ENCODE results near the gene PPP1R8.
"Not testable (repeated sequence)": the region's sequence is repeated elsewhere in the genome, so short reads cannot be mapped to it uniquely, and the experiment has no call there.

PPP1R8 gene

GRCh38 chr1:27832762-27833161, 2.2 kb downstream of the PPP1R8 start:
- no peak for DNase-seq (ENCODE audit: low read depth in 2 of 2)

GRCh38 chr1:27833470-27833869, 2.9 kb downstream of the PPP1R8 start:
- no peak for DNase-seq (ENCODE audit: low read depth in 2 of 2)

GRCh38 chr1:27835046-27835445, 4.5 kb downstream of the PPP1R8 start:
- no peak for DNase-seq (ENCODE audit: low read depth in 2 of 2)

- DNase-seq (ENCODE audit: low read depth in 2 of 2) = no peak
Measured at GRCh38 chr1:27835501-27835900, 4.9 kb downstream of the PPP1R8 start.

- no peak for DNase-seq (ENCODE audit: low read depth in 2 of 2)
Measured at GRCh38 chr1:27849951-27850350, 19.4 kb downstream of the PPP1R8 start.

- DNase-seq (ENCODE audit: low read depth in 2 of 2) = no peak
Measured at GRCh38 chr1:27855085-27855484, 24.5 kb downstream of the PPP1R8 start.

- DNase-seq (ENCODE audit: low read depth in 2 of 2) = no peak
Measured at GRCh38 chr1:27856561-27857343, 26.2 kb downstream of the PPP1R8 start.

GRCh38 chr1:27857552-27857951, 27.0 kb downstream of the PPP1R8 start:
- DNase-seq (ENCODE audit: low read depth in 2 of 2) = not testable (repeated sequence)

- peak; percentile 67 to 74 for DNase-seq (ENCODE audit: low read depth in 2 of 2)
Measured at GRCh38 chr1:27858072-27858948, 27.7 kb downstream of the PPP1R8 start.

GRCh38 chr1:27858949-27859576, 28.5 kb downstream of the PPP1R8 start:
- DNase-seq (ENCODE audit: low read depth in 2 of 2) = no peak

- no peak for DNase-seq (ENCODE audit: low read depth in 2 of 2)
Measured at GRCh38 chr1:27861436-27861835, 30.9 kb downstream of the PPP1R8 start.

- DNase-seq (ENCODE audit: low read depth in 2 of 2) = no peak
Measured at GRCh38 chr1:27862004-27862403, 31.4 kb downstream of the PPP1R8 start.

- no peak for DNase-seq (ENCODE audit: low read depth in 2 of 2)
Measured at GRCh38 chr1:27862671-27863537, 32.3 kb downstream of the PPP1R8 start.

- no peak for DNase-seq (ENCODE audit: low read depth in 2 of 2)
Measured at GRCh38 chr1:27863538-27863915, 32.9 kb downstream of the PPP1R8 start.

GRCh38 chr1:27864264-27864895, 33.8 kb downstream of the PPP1R8 start:
- DNase-seq (ENCODE audit: low read depth in 2 of 2) = no peak

GRCh38 chr1:27865821-27866220, 35.2 kb downstream of the PPP1R8 start:
- no peak for DNase-seq (ENCODE audit: low read depth in 2 of 2)

GRCh38 chr1:27868556-27868931, 38.0 kb downstream of the PPP1R8 start:
- no peak for DNase-seq (ENCODE audit: low read depth in 2 of 2)

- peak; percentile 48 to 50 for DNase-seq (ENCODE audit: low read depth in 2 of 2)
Measured at GRCh38 chr1:27868932-27869718, 38.5 kb downstream of the PPP1R8 start.

GRCh38 chr1:27869719-27870085, 39.1 kb downstream of the PPP1R8 start:
- no peak for DNase-seq (ENCODE audit: low read depth in 2 of 2)

GRCh38 chr1:27871076-27871475, 40.5 kb downstream of the PPP1R8 start:
- DNase-seq (ENCODE audit: low read depth in 2 of 2) = not testable (repeated sequence)

All from stimulated activated CD8-positive, alpha-beta memory T cell treated with anti-CD3 and anti-CD28 coated beads, Interleukin-7, amount 100 ng/mL, for 4 hours (primary cell).